Gastrocnemius medialis (tissue), 4 donors: ENCODE measurements around the gene VTI1B.

Experiments used
- POLR2A ChIP-seq, 2 donors: fragments of 450-650 bp; IDR thresholded peaks; one replicate each; pipeline ENCODE4 v1.6.1; 2017; ENCODE audit warnings: antibody characterized with exemption in 2 of 2, mild to moderate bottlenecking in 2 of 2, moderate library complexity in 2 of 2
- TF ChIP-seq, protein P1 (sequence below), 5 experiments: fragments of 450-650 bp in 3 of 5; fragments of 200-600 bp in 2 of 5; sonication (generic) in 2 of 5; IDR thresholded peaks in 4 of 5; conservative IDR thresholded peaks in 1 of 5; 1 replicate in 4 of 5; 2 replicates in 1 of 5; pipeline ENCODE4 v1.5.1; 2016 to 2019; ENCODE audit warnings: antibody characterized with exemption in 5 of 5, mild to moderate bottlenecking in 3 of 5, moderate library complexity in 3 of 5

DNA sequence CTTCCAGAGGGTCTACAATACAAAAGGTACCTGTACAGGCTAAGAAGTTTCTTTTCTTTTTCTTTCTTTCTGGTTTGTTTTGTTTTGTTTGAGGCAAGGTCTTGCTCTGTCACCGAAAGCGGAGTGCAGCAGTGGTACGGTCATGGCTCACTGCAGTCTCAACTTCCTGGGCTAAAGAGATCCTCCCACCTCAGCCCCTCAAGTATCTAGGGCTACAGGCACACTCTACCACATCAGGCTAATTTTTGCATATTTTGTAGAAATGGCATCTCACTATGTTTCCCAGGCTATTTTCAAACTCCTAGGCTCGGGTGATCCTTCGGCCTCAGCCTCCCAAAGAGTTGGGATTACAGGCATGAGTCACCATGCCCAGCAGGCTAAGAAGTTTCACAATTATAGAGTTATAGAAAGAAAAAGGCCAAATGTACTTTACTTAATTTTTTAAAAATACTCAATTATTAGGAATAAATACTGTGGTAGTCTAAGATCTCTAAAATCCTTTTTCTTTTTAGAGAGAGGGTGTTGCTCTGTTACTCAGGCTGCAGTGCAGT, 71.4 kb downstream of the VTI1B start:
- no peak for TF ChIP-seq POLR2A (IDR thresholded peaks at IDR 0.05)
- TF ChIP-seq, protein P1, sequence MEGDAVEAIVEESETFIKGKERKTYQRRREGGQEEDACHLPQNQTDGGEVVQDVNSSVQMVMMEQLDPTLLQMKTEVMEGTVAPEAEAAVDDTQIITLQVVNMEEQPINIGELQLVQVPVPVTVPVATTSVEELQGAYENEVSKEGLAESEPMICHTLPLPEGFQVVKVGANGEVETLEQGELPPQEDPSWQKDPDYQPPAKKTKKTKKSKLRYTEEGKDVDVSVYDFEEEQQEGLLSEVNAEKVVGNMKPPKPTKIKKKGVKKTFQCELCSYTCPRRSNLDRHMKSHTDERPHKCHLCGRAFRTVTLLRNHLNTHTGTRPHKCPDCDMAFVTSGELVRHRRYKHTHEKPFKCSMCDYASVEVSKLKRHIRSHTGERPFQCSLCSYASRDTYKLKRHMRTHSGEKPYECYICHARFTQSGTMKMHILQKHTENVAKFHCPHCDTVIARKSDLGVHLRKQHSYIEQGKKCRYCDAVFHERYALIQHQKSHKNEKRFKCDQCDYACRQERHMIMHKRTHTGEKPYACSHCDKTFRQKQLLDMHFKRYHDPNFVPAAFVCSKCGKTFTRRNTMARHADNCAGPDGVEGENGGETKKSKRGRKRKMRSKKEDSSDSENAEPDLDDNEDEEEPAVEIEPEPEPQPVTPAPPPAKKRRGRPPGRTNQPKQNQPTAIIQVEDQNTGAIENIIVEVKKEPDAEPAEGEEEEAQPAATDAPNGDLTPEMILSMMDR (IDR thresholded peaks at IDR 0.05 in 4 of 5, conservative IDR thresholded peaks at IDR 0.05 in 1 of 5) = no peak
